ENCODE results near the gene SMTN. TPM values are rescaled to one million over a fixed set of nuclear protein-coding genes. Genes with fewer than 3 reads are reported as not detected.

SMTN gene
- total and polyA plus RNA-seq, 3 experiments from 2014 or later, result 0.98 to 14.7 (median 13.2) TPM

GRCh38 chr22:31084811-31085492, 3.8 kb downstream of the SMTN start:
- ChIA-PET POLR2A (interaction anchor here (0.5 to 1.9 kb wide), 8 partner anchors 22 to 450 kb away, joined by 3 to 11 read pairs (median 4); partner anchors contain the start of genes MORC2, PIK3IP1, SELENOM and SLC35E4), CTCF (interaction anchor here (0.6 to 2.3 kb wide), 37 partner anchors 9 to 452 kb away, joined by 3 to 14 read pairs (median 4); partner anchors contain the start of genes LIMK2, MORC2, SELENOM and SLC35E4)
- Mint-ChIP-seq H3K36me3 (no peaks in the 10 kb centered on the region), H3K4me3 (peak overlapping the region; percentile 83 to 92 (median 86)), H3K27me3 (no peaks in the 10 kb centered on the region), H3K9me3 (peaks cover 0 to 2% (median 0%) of the 10 kb centered on the region in 5 donors), H3K4me1 (peaks cover 29 to 42% (median 31%) of the 10 kb centered on the region in 3 donors), H3K27ac (peak overlapping the region; percentile 45 to 90 (median 78))
- peak; percentile 81 to 89 (median 84) for DNase-seq
- H3K9me3 ChIP-seq (ENCODE audit: low read length), result no peaks in the 10 kb centered on the region
- no peaks in the 10 kb centered on the region for H3K27me3 ChIP-seq (ENCODE audit: insufficient read depth, low read length, poor library complexity, severe bottlenecking)
- peak overlapping the region; percentile 69 for H3K4me3 ChIP-seq (ENCODE audit: low read length)
- peak overlapping the region; percentile 68 for H3K27ac ChIP-seq (ENCODE audit: low read depth, low read length)
- peaks cover 38% of the 10 kb centered on the region for H3K4me1 ChIP-seq (ENCODE audit: insufficient read depth, low read length)
- H3K36me3 ChIP-seq (ENCODE audit: insufficient read depth, low read length), result no peaks in the 10 kb centered on the region

GRCh38 chr22:31085493-31085824, 4.3 kb downstream of the SMTN start:
- CTCF ChIA-PET, result interaction anchor here (0.6 to 2.3 kb wide), 28 partner anchors 8 to 451 kb away, joined by 3 to 14 read pairs (median 4); partner anchors contain the start of genes MORC2, SELENOM, SLC35E4 and TUG1
- Histone ChIP-seq H3K9me3 (ENCODE audit: low read length) (no peaks in the 10 kb centered on the region), H3K4me1 (ENCODE audit: insufficient read depth, low read length) (peaks cover 36% of the 10 kb centered on the region), H3K36me3 (ENCODE audit: insufficient read depth, low read length) (no peaks in the 10 kb centered on the region), H3K27ac (ENCODE audit: low read depth, low read length) (peak overlapping the region; percentile 68), H3K4me3 (ENCODE audit: low read length) (peak overlapping the region; percentile 69), H3K27me3 (ENCODE audit: insufficient read depth, low read length, poor library complexity, severe bottlenecking) (no peaks in the 10 kb centered on the region)
- peaks cover 0 to 2% (median 0%) of the 10 kb centered on the region in 5 donors for H3K9me3 Mint-ChIP-seq
- H3K36me3 Mint-ChIP-seq, result no peaks in the 10 kb centered on the region
- H3K27me3 Mint-ChIP-seq, result no peaks in the 10 kb centered on the region
- no peak for DNase-seq
- H3K4me3 Mint-ChIP-seq, result peak overlapping the region; percentile 58 to 89 (median 84)
- peaks cover 28 to 40% (median 29%) of the 10 kb centered on the region in 3 donors for H3K4me1 Mint-ChIP-seq
- POLR2A ChIA-PET, result interaction anchor here (1.0 to 1.9 kb wide), 4 partner anchors 22 to 450 kb away, joined by 3 to 7 read pairs (median 4); partner anchors contain the start of genes SELENOM and SLC35E4
- H3K27ac Mint-ChIP-seq, result peak overlapping the region in 3 of 8 donors; percentile 56 to 90 (median 87)

- Mint-ChIP-seq H3K27ac (peak overlapping the region in 1 of 8 donors; percentile 38), H3K36me3 (no peaks in the 10 kb centered on the region), H3K9me3 (no peaks in the 10 kb centered on the region), H3K27me3 (no peaks in the 10 kb centered on the region), H3K4me1 (peaks cover 24 to 35% (median 26%) of the 10 kb centered on the region in 3 donors), H3K4me3 (peak overlapping the region in 6 of 7 donors; percentile 25 to 86 (median 60))
- peak overlapping the region; percentile 68 for H3K27ac ChIP-seq (ENCODE audit: low read depth, low read length)
- no peaks in the 10 kb centered on the region for H3K9me3 ChIP-seq (ENCODE audit: low read length)
- ChIA-PET CTCF (interaction anchor here (1.1 to 2.3 kb wide), 9 partner anchors 10 to 451 kb away, joined by 3 to 14 read pairs (median 3); partner anchors contain the start of genes SELENOM and SLC35E4), POLR2A (no interaction called here)
- H3K36me3 ChIP-seq (ENCODE audit: insufficient read depth, low read length), result no peaks in the 10 kb centered on the region
- DNase-seq, result no peak
- H3K4me3 ChIP-seq (ENCODE audit: low read length), result no peak overlapping the region
- H3K27me3 ChIP-seq (ENCODE audit: insufficient read depth, low read length, poor library complexity, severe bottlenecking), result no peaks in the 10 kb centered on the region
- H3K4me1 ChIP-seq (ENCODE audit: insufficient read depth, low read length), result peaks cover 33% of the 10 kb centered on the region
Observed at GRCh38 chr22:31085928-31086327, 4.8 kb downstream of the SMTN start.

GRCh38 chr22:31086703-31087330, 5.7 kb downstream of the SMTN start:
- no peak overlapping the region for H3K27ac ChIP-seq (ENCODE audit: low read depth, low read length)
- Mint-ChIP-seq H3K9me3 (no peaks in the 10 kb centered on the region), H3K4me1 (peaks cover 18 to 26% (median 20%) of the 10 kb centered on the region in 3 donors), H3K27me3 (no peaks in the 10 kb centered on the region), H3K27ac (no peak overlapping the region), H3K4me3 (peak overlapping the region in 5 of 7 donors; percentile 25 to 79 (median 33)), H3K36me3 (no peaks in the 10 kb centered on the region)
- H3K4me1 ChIP-seq (ENCODE audit: insufficient read depth, low read length), result peaks cover 27% of the 10 kb centered on the region
- no peaks in the 10 kb centered on the region for H3K9me3 ChIP-seq (ENCODE audit: low read length)
- POLR2A ChIA-PET, result no interaction called here
- H3K36me3 ChIP-seq (ENCODE audit: insufficient read depth, low read length), result no peaks in the 10 kb centered on the region
- no peak overlapping the region for H3K4me3 ChIP-seq (ENCODE audit: low read length)
- H3K27me3 ChIP-seq (ENCODE audit: insufficient read depth, low read length, poor library complexity, severe bottlenecking), result no peaks in the 10 kb centered on the region
- DNase-seq, result no peak
- CTCF ChIA-PET, result interaction anchor here (1.5 to 2.3 kb wide), 2 partner anchors 20 to 452 kb away, joined by 3 to 14 read pairs; partner anchors contain the start of genes SELENOM and SLC35E4

- Histone ChIP-seq H3K4me3 (ENCODE audit: low read length) (no peak overlapping the region), H3K27me3 (ENCODE audit: insufficient read depth, low read length, poor library complexity, severe bottlenecking) (no peaks in the 10 kb centered on the region), H3K4me1 (ENCODE audit: insufficient read depth, low read length) (peaks cover 17% of the 10 kb centered on the region), H3K9me3 (ENCODE audit: low read length) (no peaks in the 10 kb centered on the region), H3K27ac (ENCODE audit: low read depth, low read length) (no peak overlapping the region), H3K36me3 (ENCODE audit: insufficient read depth, low read length) (no peaks in the 10 kb centered on the region)
- H3K27ac Mint-ChIP-seq, result no peak overlapping the region
- POLR2A ChIA-PET, result no interaction called here
- no peaks in the 10 kb centered on the region for H3K36me3 Mint-ChIP-seq
- H3K27me3 Mint-ChIP-seq, result no peaks in the 10 kb centered on the region
- DNase-seq, result no peak
- H3K4me1 Mint-ChIP-seq, result peaks cover 11 to 17% (median 11%) of the 10 kb centered on the region in 3 donors
- H3K9me3 Mint-ChIP-seq, result no peaks in the 10 kb centered on the region
- peak overlapping the region in 1 of 7 donors; percentile 62 for H3K4me3 Mint-ChIP-seq
- CTCF ChIA-PET, result no interaction called here
Observed at GRCh38 chr22:31087744-31088215, 6.7 kb downstream of the SMTN start.

- Histone ChIP-seq H3K4me1 (ENCODE audit: insufficient read depth, low read length) (peaks cover 11% of the 10 kb centered on the region), H3K4me3 (ENCODE audit: low read length) (no peak overlapping the region), H3K27me3 (ENCODE audit: insufficient read depth, low read length, poor library complexity, severe bottlenecking) (no peaks in the 10 kb centered on the region), H3K27ac (ENCODE audit: low read depth, low read length) (no peak overlapping the region), H3K36me3 (ENCODE audit: insufficient read depth, low read length) (no peaks in the 10 kb centered on the region), H3K9me3 (ENCODE audit: low read length) (no peaks in the 10 kb centered on the region)
- peaks cover 11 to 13% (median 11%) of the 10 kb centered on the region in 3 donors for H3K4me1 Mint-ChIP-seq
- POLR2A ChIA-PET, result no interaction called here
- CTCF ChIA-PET, result no interaction called here
- no peaks in the 10 kb centered on the region for H3K9me3 Mint-ChIP-seq
- peak overlapping the region in 1 of 7 donors; percentile 62 for H3K4me3 Mint-ChIP-seq
- H3K27me3 Mint-ChIP-seq, result no peaks in the 10 kb centered on the region
- no peak overlapping the region for H3K27ac Mint-ChIP-seq
- DNase-seq, result no peak
- no peaks in the 10 kb centered on the region for H3K36me3 Mint-ChIP-seq
Observed at GRCh38 chr22:31088233-31088986, 7.3 kb downstream of the SMTN start.

- Histone ChIP-seq H3K4me3 (ENCODE audit: low read length) (no peak overlapping the region), H3K36me3 (ENCODE audit: insufficient read depth, low read length) (no peaks in the 10 kb centered on the region), H3K27ac (ENCODE audit: low read depth, low read length) (no peak overlapping the region), H3K9me3 (ENCODE audit: low read length) (no peaks in the 10 kb centered on the region), H3K4me1 (ENCODE audit: insufficient read depth, low read length) (peaks cover under 1% of the 10 kb centered on the region), H3K27me3 (ENCODE audit: insufficient read depth, low read length, poor library complexity, severe bottlenecking) (no peaks in the 10 kb centered on the region)
- H3K27ac Mint-ChIP-seq, result peak overlapping the region in 1 of 8 donors; percentile 79
- CTCF ChIA-PET, result interaction anchor here (0.9 to 1.1 kb wide), 2 partner anchors 137 to 141 kb away, joined by 3 read pairs; no protein-coding TSS in a partner anchor
- H3K9me3 Mint-ChIP-seq, result no peaks in the 10 kb centered on the region
- H3K4me3 Mint-ChIP-seq, result no peak overlapping the region
- peaks cover under 1 to 3% (median 2%) of the 10 kb centered on the region in 3 donors for H3K4me1 Mint-ChIP-seq
- H3K36me3 Mint-ChIP-seq, result no peaks in the 10 kb centered on the region
- POLR2A ChIA-PET, result no interaction called here
- no peaks in the 10 kb centered on the region for H3K27me3 Mint-ChIP-seq
- DNase-seq, result peak in 3 of 5 donors; percentile 24 to 51 (median 25)
Observed at GRCh38 chr22:31089160-31090100, 8.3 kb downstream of the SMTN start.

Data from CD8-positive, alpha-beta memory T cell (primary cell).